Measurements from ENCODE around the gene SKAP2. TPM values are rescaled to one million over a fixed set of nuclear protein-coding genes. Genes with fewer than 3 reads are reported as not detected.

The SKAP2 gene
- total and polyA plus RNA-seq, 2 of the 13 experiments (the other 11 are each of a cell fraction or from before 2014, with no cell fraction given): 3.6 to 12.9 TPM

DNA sequence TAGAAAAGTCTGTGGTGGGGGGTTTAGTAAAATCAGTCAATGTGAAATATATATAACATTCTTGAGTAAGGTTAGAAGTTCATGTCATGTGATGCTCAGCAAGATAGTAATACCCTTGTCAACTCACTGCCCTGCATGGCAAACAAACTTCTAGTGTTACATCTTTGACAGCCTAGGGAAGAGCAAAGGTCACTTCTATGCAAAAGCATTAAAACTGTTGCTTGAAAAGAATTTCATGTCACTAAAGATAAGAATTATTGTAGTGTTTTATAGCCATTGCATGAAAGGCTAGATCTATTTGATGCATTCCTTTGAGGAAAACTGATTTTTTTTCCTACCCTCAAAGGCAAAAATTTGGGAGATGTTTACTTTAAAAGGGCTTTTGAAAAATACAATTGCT is 176.0 kb downstream of the SKAP2 start (continued):
- TF ChIP-seq, protein P1, sequence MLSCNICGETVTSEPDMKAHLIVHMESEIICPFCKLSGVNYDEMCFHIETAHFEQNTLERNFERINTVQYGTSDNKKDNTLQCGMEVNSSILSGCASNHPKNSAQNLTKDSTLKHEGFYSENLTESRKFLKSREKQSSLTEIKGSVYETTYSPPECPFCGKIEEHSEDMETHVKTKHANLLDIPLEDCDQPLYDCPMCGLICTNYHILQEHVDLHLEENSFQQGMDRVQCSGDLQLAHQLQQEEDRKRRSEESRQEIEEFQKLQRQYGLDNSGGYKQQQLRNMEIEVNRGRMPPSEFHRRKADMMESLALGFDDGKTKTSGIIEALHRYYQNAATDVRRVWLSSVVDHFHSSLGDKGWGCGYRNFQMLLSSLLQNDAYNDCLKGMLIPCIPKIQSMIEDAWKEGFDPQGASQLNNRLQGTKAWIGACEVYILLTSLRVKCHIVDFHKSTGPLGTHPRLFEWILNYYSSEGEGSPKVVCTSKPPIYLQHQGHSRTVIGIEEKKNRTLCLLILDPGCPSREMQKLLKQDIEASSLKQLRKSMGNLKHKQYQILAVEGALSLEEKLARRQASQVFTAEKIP (CRISPR knock-in tag; IDR thresholded peaks at IDR 0.05; ENCODE audit: borderline replicate concordance): no peak
- TF ChIP-seq TEAD2 (CRISPR knock-in tag; IDR thresholded peaks at IDR 0.05) (no peak), ZNF746 (CRISPR knock-in tag; IDR thresholded peaks at IDR 0.05) (no peak), GATAD1 (CRISPR knock-in tag; IDR thresholded peaks at IDR 0.05) (peak; percentile 17; the same call in 1 of the 2 replicates), ZNF264 (CRISPR knock-in tag; IDR thresholded peaks at IDR 0.05) (no peak), ZNF678 (CRISPR knock-in tag; IDR thresholded peaks at IDR 0.05) (no peak), ZNF280B (CRISPR knock-in tag; IDR thresholded peaks at IDR 0.05; ENCODE audit: borderline replicate concordance) (no peak), U2AF2 (IDR thresholded peaks at IDR 0.05; ENCODE audit: low read depth, low read length) (no peak), ZNF646 (CRISPR knock-in tag; IDR thresholded peaks at IDR 0.05) (no peak), CEBPG (CRISPR knock-in tag; IDR thresholded peaks at IDR 0.05) (peak; percentile 66), ZFP36L1 (CRISPR knock-in tag; IDR thresholded peaks at IDR 0.05) (no peak), RXRA (CRISPR knock-in tag; IDR thresholded peaks at IDR 0.05) (no peak; the same call in 1 of the 2 replicates), PHF20 (CRISPR knock-in tag; IDR thresholded peaks at IDR 0.05) (no peak), TCF7 (IDR thresholded peaks at IDR 0.05; ENCODE audit: low read depth) (peak; percentile 59), ZSCAN12 (CRISPR knock-in tag; IDR thresholded peaks at IDR 0.05) (no peak), ZNF274 (CRISPR knock-in tag; IDR thresholded peaks at IDR 0.05) (no peak), GPBP1L1 (CRISPR knock-in tag; IDR thresholded peaks at IDR 0.05) (no peak), NCOA2 (CRISPR knock-in tag; IDR thresholded peaks at IDR 0.05) (peak; percentile 71), ZBTB20 (CRISPR knock-in tag; IDR thresholded peaks at IDR 0.05; ENCODE audit: borderline replicate concordance, low read depth) (no peak; the same call in 1 of the 2 replicates), SALL1 (CRISPR knock-in tag; IDR thresholded peaks at IDR 0.05) (peak; percentile 70; the same call in 1 of the 2 replicates), ZSCAN30 (CRISPR knock-in tag; IDR thresholded peaks at IDR 0.05) (no peak), KDM1A (CRISPR knock-in tag; IDR thresholded peaks at IDR 0.05) (no peak)
